GM12872 (cell line): Measurements from ENCODE around the gene GGACT.

Experiments
- TF ChIP-seq, protein P1 (sequence below): IDR thresholded peaks from 3 replicates; pipeline ENCODE4 v1.5.1; 2011; ENCODE audit warnings: low read depth, mild to moderate bottlenecking, low read length, moderate library complexity; ENCODE audit not compliant: insufficient read depth

The GGACT gene

DNA sequence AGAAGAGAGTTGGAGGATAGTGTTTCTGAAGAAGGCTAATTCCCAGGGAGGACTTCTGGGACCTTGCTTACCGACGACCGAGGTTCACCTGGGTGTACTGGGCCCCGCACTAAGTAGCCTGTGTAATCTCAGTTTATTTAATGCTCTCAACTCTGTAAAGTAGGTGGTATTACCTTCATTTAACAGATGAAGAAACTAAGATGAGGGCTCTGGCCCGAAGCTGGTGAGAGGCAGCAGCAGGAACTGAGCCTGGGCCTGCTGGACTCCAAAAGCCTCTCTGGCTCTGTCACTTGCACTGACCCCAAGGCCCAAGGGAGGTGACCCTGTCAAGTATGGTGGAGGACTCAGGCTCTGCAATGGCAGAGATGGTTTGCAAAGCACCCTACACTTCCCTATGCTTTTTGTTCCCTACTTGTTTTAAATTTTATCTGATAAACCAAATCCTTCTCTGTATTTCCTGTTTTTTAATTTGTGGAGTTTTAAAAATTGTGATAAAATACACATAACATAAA, 50.6 kb downstream of the GGACT start:
- TF ChIP-seq, protein P1, sequence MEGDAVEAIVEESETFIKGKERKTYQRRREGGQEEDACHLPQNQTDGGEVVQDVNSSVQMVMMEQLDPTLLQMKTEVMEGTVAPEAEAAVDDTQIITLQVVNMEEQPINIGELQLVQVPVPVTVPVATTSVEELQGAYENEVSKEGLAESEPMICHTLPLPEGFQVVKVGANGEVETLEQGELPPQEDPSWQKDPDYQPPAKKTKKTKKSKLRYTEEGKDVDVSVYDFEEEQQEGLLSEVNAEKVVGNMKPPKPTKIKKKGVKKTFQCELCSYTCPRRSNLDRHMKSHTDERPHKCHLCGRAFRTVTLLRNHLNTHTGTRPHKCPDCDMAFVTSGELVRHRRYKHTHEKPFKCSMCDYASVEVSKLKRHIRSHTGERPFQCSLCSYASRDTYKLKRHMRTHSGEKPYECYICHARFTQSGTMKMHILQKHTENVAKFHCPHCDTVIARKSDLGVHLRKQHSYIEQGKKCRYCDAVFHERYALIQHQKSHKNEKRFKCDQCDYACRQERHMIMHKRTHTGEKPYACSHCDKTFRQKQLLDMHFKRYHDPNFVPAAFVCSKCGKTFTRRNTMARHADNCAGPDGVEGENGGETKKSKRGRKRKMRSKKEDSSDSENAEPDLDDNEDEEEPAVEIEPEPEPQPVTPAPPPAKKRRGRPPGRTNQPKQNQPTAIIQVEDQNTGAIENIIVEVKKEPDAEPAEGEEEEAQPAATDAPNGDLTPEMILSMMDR, result no peak

DNA sequence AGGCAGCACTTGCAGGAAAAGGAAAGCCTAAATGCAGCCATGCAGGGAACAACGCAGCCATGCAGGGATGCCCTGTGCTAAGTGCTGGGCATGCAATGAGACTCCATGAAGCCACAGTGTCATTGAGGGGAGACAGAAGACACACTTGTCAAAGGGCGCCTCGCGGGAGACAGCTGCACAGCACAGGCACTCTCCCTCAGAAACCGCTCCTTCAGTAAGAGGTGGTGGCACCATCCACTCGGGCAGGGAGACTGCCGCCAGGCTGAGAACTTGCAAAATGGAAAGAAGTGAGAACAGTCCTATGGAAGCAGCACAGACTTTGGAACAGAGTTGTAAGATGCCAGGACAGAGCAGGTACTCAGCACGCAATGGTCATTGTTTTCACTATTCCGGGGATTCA, 51.1 kb downstream of the GGACT start:
- TF ChIP-seq, protein P1, result no peak

DNA sequence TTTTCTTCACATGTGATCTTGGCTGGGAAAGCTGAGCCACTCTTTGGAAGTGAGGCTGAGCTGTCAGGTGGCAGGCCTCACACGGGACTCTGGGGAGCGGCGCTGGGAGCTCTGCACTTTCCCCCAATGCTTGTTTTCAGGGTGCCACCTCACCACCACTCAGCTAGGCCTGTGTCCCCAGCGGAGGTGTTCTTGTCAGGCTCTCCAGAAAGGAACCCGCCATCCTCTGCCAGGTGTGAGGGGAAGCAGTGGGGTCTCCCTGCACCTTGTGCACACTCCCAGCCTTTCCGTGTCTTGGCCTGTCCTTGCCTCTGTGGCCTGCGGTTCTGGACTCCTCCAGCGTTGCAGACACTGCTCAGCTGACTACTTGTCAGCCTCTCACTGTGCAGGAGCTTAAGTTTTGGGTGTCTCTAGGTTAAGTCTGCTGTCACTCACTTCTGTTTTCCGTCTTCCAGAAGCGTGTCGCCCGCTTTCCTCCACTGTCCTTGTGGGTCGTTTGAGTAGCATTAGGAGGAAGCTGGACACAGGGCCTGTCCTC, 51.9 kb downstream of the GGACT start:
- TF ChIP-seq, protein P1, result no peak

DNA sequence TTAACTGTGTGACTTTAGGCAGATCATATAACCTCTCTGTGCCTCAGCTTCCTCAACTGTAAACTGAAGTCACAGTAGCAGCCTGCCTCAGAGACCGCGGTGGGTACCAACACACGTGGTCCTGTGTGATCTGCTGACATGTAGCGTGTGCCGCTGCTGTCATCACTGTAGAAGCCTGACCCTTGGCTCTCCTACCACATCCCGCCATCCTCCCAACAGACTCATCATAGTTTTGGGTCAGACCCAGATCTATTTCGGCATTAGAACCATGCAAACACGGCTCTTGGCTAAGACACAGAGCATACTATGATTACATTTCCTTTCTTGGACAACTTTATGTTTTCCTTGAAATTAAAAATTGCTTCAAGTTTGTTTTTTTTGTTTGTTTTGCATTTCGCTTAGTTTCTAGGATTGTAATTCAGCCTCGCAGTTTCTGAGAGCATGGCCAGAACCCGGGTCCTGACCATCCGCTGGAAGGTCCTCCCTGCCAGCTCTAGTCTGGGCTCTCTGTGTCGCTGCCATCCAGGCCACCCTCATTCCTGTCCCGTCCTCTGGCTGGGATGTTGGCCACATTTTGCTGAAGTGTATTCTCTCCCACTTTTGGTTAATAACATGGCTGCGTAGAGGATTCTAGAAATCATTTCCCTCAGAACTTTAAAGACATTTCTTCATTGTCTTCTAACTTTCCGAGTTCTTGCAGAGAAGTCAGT, 53.0 kb downstream of the GGACT start:
- TF ChIP-seq, protein P1, result no peak

DNA sequence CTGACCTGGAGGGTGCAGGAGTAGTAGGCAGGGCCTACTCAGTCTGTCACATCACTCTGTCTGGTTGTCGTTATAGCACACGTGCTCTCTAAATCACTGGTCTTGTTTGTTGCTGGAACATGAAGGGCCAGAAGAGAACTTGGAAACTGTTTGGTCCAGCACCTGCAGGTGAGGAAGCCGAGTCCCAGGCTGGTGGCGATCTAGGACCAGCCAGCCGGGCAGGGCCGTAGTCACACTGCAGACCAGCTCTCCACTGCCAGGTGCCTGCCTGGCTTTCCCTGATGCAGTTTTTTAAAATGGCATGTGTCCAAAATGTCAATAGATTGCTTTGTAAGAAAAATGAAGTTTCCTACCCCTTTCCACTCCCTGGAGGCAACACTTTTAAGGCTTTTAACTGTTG, 53.7 kb downstream of the GGACT start:
- TF ChIP-seq, protein P1, result no peak

DNA sequence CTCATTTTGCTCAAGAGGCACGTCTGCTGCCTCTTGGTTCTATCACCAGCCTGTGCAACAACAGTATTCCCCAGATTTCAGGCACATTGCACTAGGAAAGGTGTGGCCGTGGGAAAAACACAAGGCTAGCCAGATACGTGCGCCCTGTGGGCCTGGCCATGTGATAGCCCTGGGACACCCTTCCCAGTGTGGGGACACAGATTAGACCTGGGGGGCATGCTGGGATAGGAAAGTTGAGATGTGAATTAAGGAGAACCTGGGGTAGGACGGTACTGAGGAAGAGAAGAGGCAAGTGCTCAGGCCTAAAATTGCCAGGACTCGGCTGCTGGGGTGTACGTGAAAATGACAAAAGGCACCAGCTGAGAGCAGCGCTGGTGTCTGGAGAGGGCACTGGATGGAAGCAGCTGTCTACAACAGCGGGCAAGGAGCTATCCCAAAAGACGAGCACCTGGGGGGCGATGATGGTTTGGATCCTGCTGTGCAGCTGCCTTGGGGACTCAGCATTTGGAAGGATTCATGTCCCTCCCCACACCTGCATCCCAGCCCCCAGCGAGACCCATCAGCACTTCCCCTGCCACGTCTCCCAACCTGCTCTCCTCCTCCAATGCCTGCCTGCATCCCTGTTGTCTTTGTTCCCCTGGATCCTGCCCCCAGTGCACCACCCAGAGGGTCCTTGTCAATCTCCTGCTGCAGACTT, 54.3 kb downstream of the GGACT start:
- TF ChIP-seq, protein P1, result no peak

DNA sequence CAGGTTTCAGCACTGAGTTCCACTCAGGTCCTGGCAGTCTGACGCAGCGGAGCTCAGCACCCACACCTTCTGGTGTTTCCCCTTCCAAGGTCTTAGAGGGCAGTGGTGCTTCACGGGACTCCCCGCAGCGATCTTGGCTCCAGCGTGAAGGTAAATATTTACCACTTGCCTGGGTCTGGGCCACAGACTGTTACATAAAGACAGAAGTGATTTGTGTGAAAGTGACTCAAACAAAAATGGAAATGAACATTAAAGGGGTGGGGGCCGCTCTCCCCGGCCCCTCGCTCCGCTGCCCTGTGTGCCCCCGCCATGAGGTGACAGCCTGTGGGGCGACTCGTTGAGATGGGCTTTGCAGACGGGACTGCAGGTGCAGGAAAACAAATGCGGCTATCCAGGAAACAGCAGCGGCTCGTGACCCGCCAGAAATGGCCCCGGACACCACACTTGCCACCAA, 55.0 kb downstream of the GGACT start:
- TF ChIP-seq, protein P1, result no peak
